Adipose tissue (tissue), 3 donors: ENCODE results near the gene PWP2. TPM values are rescaled to one million over a fixed set of nuclear protein-coding genes. Genes with fewer than 3 reads are reported as not detected.
"Not testable (repeated sequence)": the region's sequence is repeated elsewhere in the genome, so short reads cannot be mapped to it uniquely, and the experiment has no call there.

Experiments used
- H3K27ac ChIP-seq: one replicate; pipeline ENCODE4 v1.5.1; 2013; ENCODE audit warnings: low read depth, low read length
- WGBS, 3 donors: extraction: QIAGEN DNeasy Blood & Tissue Kit; methylation state at CpG; one replicate each; pipeline ENCODE4 v1.1.7; 2013; 5-methylcytosine and 5-hydroxymethylcytosine counted together
- polyA plus RNA-seq, 3 donors: library from polyadenylated mRNA; stranded (reverse); fragments of 200-250 nt; gene quantifications; one replicate each; pipeline ENCODE4 v1.2.3, GENCODE V29; 2013
- donor health status: healthy with polysubstance abuse.
- donor health status: Bipolar disorder and iron deficiency.
- donor health status: healthy.

PWP2 gene
- 1 to 10 TPM; 5.0 to 5.4 (median 5.2) TPM for polyA plus RNA-seq

DNA sequence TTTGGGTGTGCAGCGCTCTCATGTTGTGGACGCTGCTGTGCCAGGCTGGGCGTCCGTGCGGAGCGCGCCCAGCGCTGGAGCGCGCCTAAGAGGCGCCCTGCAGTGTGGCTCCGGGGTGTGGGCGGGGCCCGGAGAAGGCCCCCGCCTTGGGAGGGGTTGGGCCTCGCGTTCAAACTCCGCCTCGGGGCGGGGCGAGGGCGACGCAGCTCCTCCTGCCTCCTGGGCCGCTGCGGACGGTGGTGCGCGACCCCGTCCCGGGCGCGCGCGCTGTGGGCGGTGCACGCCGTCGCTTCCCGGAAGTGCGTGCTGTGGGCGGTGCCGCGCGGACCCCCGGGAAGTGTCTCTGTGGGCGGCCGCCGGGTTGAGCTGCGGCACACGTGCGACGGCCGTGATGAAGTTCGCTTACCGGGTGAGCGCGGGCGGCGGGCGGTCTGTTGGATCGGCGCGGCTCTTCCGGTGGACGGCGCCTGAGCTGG, at the start of gene PWP2:
Gene PWP2 (plus strand): TSS at position 374 of the 476 bp plus-strand sequence. CDS start 18 bp downstream, at position 392.
- WGBS, 3 donors = 0% methylated on average over 6 to 12 of the region's 66 CpGs; no CpG with 5 or more reads in 1 of the 3 donors
- not testable (repeated sequence) for H3K27ac ChIP-seq

DNA sequence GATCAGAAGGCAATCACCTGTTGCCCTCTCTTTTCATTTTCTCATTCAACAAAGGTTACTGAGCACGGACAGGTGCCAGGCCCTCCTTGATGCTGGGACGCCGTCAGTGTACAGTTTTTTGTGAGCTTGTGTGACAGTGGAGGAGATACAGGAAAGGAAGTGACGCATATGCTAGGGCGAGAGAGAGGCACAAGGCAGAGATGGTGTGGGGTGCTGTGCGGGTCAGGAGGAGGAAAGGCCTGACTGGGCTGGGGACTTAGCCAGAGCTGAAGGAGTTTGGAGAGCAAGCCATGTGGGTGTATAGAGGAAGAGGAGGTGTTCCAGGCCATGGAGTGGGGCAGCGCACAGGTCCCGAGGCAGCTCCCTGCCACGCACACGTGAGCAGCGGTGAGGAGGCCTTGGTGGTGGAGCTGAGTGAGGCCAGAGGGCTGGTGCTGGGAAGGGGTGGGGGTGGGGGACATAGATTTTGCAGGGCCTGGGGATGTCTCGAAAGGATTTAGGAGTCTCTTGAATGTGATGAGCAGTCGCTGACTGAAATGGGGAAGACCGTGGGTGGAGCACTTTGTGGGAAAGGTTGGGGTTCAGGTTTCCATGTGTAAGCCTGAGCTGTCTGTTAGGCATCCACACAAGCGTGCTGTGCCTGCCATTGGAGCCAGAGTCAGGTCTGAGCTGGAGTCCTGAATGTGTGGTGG, 49.1 kb upstream of the PWP2 start:
- no peak overlapping the region for H3K27ac ChIP-seq
- WGBS, 3 donors = 93 to 94% (median 94%) methylated on average over 15 of the region's 15 CpGs

DNA sequence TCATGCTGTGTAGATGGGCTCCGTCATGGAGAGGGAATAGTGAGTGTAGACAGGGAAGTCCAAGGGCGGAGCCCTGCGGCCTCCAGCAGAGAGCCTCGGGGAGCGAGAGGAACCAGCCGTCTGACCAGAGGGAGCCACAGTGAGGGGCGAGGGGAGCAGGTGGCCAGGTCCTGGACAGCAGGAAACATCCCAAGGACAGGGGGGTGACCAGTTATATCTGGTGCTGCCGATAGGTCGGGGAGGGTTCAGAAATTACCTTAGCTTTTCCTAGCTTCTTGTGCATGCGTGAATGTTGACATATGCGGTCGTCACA, 48.6 kb upstream of the PWP2 start:
- 88 to 93% (median 92%) methylated on average over 12 of the region's 12 CpGs for WGBS, 3 donors
- H3K27ac ChIP-seq = no peak overlapping the region

- 88 to 93% (median 92%) methylated on average over 17 of the region's 17 CpGs for WGBS, 3 donors
- no peak overlapping the region for H3K27ac ChIP-seq
These were observed 48.2 kb upstream of the PWP2 start for GRCh38 chr21:44058981-44059380.

DNA sequence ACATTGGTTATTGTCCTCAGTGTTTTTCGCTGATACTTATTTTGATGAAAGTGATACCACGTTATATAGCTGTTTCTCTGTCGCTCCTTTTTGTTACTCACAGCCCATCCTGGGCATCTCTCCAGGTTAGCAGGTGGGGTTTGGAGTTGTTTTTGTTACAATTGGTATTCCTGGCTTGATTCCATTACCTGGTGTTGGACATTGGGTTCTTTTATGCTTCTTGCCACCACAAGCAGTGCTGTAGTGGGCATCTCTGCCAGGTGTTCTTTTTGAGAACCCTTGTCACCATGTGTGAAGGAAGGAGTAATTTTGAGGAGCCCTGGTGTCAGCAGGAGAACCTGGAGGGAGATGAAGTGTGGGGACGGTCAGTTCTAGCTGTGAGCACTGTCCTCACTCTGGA, 47.5 kb upstream of the PWP2 start:
- no peak overlapping the region for H3K27ac ChIP-seq
- WGBS, 3 donors = 87 to 97% (median 94%) methylated on average over 4 of the region's 4 CpGs

- 91 to 96% (median 95%) methylated on average over 7 of the region's 7 CpGs for WGBS, 3 donors
- H3K27ac ChIP-seq = no peak overlapping the region
These were observed 44.8 kb upstream of the PWP2 start for GRCh38 chr21:44062380-44062779.

DNA sequence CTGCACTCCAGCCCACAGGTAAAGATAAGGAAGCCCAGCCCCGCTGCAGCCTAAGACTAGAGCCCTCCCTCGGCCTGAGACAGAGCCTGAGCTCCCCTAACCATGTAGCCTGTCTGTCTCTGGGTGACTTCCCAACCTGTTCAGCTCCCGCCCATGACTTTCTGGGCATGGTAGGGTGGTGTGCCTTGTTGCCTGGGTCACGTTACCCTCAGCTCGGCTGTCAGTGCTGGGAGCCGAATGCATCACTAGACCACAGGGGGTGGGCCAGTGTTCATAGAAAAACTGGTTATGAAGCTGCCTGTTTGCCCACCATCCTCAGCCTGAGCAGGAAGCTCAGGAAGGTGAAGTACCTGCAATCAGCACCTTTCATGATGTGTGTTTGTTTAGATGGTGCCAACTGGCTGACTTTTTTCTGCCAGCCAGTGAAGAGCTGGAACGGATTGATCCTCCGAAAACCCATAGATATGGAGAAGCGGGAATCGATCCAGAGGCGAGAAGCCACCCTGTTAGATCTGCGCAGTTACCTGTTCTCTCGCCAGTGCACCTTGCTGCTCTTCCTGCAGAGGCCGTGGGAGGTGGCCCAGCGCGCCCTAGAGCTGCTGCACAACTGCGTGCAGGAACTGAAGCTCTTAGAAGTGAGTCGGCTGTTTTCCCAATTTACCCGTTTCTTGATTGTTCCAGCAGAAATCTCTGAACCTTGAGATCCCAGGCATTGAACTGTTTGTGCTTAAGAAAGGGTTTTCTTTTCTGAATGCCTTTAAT, 43.9 kb upstream of the PWP2 start:
- H3K27ac ChIP-seq = no peak overlapping the region
- WGBS, 3 donors = 90 to 96% (median 92%) methylated on average over 19 of the region's 19 CpGs

GRCh38 chr21:44064852-44065403, 42.3 kb upstream of the PWP2 start:
- WGBS, 3 donors = 87 to 93% (median 91%) methylated on average over 13 of the region's 13 CpGs
- no peak overlapping the region for H3K27ac ChIP-seq

DNA sequence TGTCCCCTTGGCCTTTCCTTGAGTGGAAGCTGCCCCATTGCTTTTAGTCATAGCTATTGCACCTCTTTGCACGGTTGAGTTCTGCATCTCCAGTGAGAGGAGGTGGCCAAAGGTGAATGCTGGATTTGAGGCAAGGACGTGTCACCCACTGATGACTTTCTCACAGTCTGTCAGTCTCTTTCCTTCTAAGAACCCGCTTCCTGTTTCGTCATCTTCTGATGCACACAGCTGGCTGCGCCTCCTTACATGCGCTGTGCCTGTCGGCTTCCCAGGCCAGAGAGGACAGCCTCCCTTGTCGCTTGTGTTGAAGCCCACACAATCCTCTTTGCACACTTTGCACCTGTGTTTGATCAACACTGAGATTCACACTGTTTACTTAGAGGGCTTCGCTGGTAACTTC, 41.8 kb upstream of the PWP2 start:
- H3K27ac ChIP-seq = no peak overlapping the region
- 57 to 66% (median 64%) methylated on average over 9 of the region's 9 CpGs for WGBS, 3 donors

GRCh38 chr21:44066116-44066515, 41.1 kb upstream of the PWP2 start:
- no peak overlapping the region for H3K27ac ChIP-seq
- 89 to 95% (median 90%) methylated on average over 10 of the region's 10 CpGs for WGBS, 3 donors

GRCh38 chr21:44067011-44067839, 40.0 kb upstream of the PWP2 start:
- H3K27ac ChIP-seq = no peak overlapping the region
- 68 to 80% (median 72%) methylated on average over 15 of the region's 15 CpGs for WGBS, 3 donors

- H3K27ac ChIP-seq = no peak overlapping the region
These were observed 36.8 kb upstream of the PWP2 start for GRCh38 chr21:44070391-44070790.

GRCh38 chr21:44071359-44072104, 35.7 kb upstream of the PWP2 start:
- no peak overlapping the region for H3K27ac ChIP-seq

More at GRCh38 chr21:44070391-44070790, 36.8 kb upstream of the PWP2 start:
- 92 to 98% (median 95%) methylated on average over 7 of the region's 7 CpGs for WGBS, 3 donors

DNA sequence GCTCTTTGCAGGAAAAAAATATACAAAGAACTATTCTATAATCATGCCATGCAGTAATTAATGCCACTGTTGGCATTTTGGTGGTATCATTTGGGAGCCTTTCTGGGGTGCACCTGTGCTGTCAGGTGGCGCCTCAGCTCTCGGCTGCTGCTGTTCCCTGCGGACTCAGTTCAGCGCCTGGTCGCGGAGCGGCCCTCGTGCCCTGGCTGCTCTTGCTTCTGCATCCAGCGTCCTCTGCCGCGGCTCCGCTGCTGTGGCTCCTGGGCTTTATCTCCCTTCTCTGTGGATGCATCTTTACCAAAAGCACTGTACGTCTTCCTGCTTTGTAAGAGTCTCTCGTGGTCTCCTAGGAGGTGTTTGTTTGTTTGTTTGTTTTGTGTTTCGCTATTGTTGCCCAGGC, 35.1 kb upstream of the PWP2 start:
- 94 to 96% (median 94%) methylated on average over 15 of the region's 15 CpGs for WGBS, 3 donors
- H3K27ac ChIP-seq = no peak overlapping the region

More at GRCh38 chr21:44071359-44072104, 35.7 kb upstream of the PWP2 start:
- 84 to 88% (median 85%) methylated on average over 15 of the region's 15 CpGs for WGBS, 3 donors

DNA sequence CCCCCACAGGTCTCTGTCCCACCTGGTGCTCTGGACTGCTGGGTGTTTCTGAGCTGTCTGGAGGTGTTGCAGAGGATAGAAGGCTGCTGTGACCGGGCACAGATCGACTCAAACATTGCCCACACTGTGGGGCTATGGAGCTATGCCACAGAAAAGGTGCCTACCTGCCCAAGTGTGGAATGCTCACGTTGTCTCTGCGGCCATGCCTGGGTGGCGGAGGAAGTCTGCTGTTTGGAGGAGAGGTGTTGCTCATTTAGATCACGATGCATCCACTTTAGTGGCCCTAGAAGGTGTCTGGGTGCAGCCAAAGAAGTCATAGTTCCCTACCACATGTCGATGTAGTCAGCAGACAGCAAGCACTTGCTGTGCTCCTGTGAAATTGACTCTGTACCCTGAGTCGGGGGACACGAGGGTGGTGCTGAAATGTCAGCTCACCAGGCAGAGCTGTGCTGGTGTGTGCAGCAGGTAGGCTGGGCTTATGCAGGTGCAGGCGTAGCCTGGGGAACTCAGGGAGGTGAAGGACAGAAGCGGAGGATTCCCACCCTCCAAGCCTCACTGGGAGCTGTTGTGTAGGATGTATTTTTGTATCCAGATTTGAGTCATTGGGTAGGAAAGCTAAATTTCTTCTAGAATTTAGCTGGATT, 32.8 kb upstream of the PWP2 start:
- 90 to 93% (median 92%) methylated on average over 11 of the region's 11 CpGs for WGBS, 3 donors
- no peak overlapping the region for H3K27ac ChIP-seq

DNA sequence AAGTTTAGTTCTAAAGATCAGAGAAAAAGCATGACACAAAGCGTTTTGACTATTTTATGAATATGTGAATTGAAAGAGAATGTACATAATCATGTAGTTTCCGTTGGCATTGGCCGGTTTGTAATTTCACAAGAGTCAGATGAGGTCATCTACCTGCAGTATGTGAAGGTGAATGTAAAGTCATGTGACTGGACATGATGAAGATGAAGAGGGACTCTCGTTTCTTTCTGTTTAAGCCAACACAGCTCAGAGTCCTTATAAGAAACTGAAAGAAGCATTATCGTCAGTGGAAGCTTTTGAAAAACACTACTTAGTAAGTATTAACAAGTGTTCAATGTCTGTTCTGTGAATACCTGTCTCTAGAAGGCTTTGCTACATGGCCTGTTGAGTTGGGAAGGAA, 30.9 kb upstream of the PWP2 start:
- WGBS, 3 donors = 80 to 89% (median 85%) methylated on average over 5 of the region's 5 CpGs

GRCh38 chr21:44078411-44078981, 28.7 kb upstream of the PWP2 start:
- H3K27ac ChIP-seq = no peak overlapping the region
- 91 to 94% (median 92%) methylated on average over 5 of the region's 5 CpGs for WGBS, 3 donors

More for the DNA sequence above, 30.9 kb upstream of the PWP2 start:
- no peak overlapping the region for H3K27ac ChIP-seq
